GM12892 (cell line): Measurements from ENCODE around the gene GSTA4.

ENCODE experiments used
- POLR2A ChIP-seq: IDR thresholded peaks from 2 replicates; pipeline ENCODE4 v1.6.1; 2011; ENCODE audit warnings: low read depth, low read length, control low read depth
- TAF1 ChIP-seq: IDR thresholded peaks from 2 replicates; pipeline ENCODE4 v1.6.1; 2011; ENCODE audit warnings: low read depth, mild to moderate bottlenecking, control low read depth, low read length, borderline replicate concordance

DNA sequence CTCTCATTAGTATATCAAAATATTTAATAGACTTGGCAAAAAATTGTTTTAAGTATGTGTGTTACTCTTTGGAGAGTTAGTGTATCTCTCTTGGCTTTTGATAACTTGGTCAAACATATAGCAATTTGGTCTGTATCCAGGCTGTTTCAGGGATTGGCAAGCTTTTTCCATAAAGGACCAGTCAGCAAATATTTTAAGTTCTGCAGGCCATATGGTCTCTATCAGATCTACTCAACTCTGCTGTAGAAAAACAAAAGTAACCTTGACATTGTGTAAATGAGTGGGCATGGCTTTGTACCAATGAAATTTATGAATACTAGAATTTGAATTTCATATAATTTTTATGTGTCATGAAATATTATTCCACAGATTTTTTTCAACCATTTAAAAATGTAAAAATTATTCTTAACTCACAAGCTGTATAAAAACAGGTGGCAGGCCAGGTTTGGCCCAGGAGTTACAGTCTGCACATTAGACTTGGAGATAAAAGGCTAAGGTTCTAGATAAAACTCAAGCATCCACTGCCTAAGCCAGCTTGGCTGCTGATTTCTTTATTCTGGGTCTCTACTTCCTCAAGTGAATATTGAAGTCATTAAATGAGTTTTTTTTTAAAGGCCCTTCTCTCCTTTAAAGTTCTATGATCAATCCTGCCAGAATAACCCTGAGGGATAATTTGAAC is 13.7 kb downstream of the GSTA4 start:
- no peak for TF ChIP-seq POLR2A
- no peak for TF ChIP-seq TAF1
